Astrocyte of the spinal cord (primary cell): Measurements from ENCODE around the gene FBXO21.

Source experiments
- DNase-seq: peaks from one replicate; pipeline ENCODE4 v3.0.0; 2011; ENCODE audit warnings: low read depth, low spot score
- H3K4me3 ChIP-seq: 2 replicates; pipeline ENCODE4 v1.5.1; 2011; ENCODE audit warnings: low read depth, mild to moderate bottlenecking, low read length, moderate library complexity
- CTCF ChIP-seq: IDR thresholded peaks from 2 replicates; pipeline ENCODE4 v1.5.1; 2012; ENCODE audit warnings: low read depth, mild to moderate bottlenecking, low read length, inconsistent platforms
- in situ Hi-C: cut with HindIII; loops from 2 replicates; pipeline ENCODE4 v1.10.0; 2017; ENCODE audit warnings: low sequenced_read_pairs

The FBXO21 gene

GRCh38 chr12:117142094-117142493, 48.2 kb downstream of the FBXO21 start:
- no peak overlapping the region for H3K4me3 ChIP-seq
- no peak for DNase-seq
- in situ Hi-C loops, result no loop called here
- TF ChIP-seq CTCF, result no peak

- DNase-seq, result no peak
- no peak overlapping the region for H3K4me3 ChIP-seq
- no peak for TF ChIP-seq CTCF
- in situ Hi-C loops, result no loop called here
Measured at GRCh38 chr12:117141097-117141898, 49.0 kb downstream of the FBXO21 start.

GRCh38 chr12:117140397-117141096, 49.7 kb downstream of the FBXO21 start:
- no peak for TF ChIP-seq CTCF
- in situ Hi-C loops, result no loop called here
- no peak overlapping the region for H3K4me3 ChIP-seq
- DNase-seq, result no peak

DNA sequence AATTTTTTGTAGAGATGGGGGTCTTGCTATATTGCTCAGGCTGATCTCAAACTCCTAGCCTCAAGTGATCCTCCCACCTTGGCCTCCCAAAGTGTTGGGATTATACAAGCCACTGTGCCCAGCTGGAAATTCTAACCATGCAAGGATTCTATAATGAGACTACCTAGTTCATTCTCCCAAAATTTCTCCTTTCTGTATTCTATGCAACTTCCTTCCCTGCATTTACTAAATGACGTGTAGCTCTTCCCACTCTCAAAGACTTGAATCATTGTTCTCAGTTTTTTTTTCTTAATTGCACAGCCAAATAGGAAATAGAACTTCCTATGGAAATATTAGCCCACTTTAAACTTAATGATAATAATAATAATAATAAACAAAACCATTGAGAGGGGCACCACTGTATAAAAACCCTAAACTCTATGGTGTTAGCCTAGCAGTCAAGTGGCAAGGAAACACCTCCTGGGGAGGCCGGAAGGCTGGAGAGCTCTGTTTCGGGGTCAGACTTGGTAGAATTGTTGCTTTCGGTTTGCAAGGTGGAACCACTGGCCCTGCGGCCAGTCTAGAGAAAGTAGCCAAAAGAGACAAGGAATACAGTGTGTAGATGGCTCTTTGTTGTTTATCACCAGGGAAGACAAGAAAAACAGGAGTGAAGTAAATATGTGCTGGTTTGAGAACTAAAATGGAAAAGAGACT, 51.1 kb downstream of the FBXO21 start:
- no peak overlapping the region for H3K4me3 ChIP-seq
- in situ Hi-C loops, result no loop called here
- DNase-seq, result no peak
- TF ChIP-seq CTCF, result no peak

DNA sequence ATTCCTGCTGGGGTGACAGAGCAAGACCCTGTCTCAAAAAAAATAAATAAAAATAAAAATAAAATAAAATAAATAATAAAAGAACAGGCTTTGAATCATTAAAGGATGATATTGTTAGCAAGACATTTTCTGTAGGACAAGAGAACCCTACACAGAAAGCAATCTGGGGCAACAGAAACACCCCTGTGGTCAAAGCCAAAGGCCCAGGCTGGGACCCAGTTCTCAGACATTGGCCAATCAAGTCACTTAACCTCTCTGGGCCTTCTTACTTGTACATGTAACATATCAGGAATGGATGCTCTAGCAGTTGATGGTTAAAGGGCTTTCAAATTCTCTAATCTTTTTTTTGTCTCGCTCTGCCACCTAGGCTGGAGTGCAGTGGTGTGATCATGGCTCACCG, 55.5 kb downstream of the FBXO21 start:
- TF ChIP-seq CTCF, result no peak
- in situ Hi-C loops, result no loop called here
- no peak for DNase-seq
- no peak overlapping the region for H3K4me3 ChIP-seq

GRCh38 chr12:117134059-117134458, 56.2 kb downstream of the FBXO21 start:
- DNase-seq, result no peak
- in situ Hi-C loops, result no loop called here
- no peak overlapping the region for H3K4me3 ChIP-seq
- TF ChIP-seq CTCF, result no peak
